H4 (cell line): ENCODE results near the gene ACOX1. TPM values are rescaled to one million over a fixed set of nuclear protein-coding genes. Genes with fewer than 3 reads are reported as not detected.
A peak's percentile ranks its signal among the peaks of the same experiment; 100 is the strongest.

ENCODE experiments used
- DNase-seq: peaks from one replicate; pipeline ENCODE4 v3.0.0-alpha.2; 2015; ENCODE audit warnings: low spot score
- total RNA-seq: library from RNA; depleted of rRNA; stranded (reverse); fragments of >200 nt; shearing (Covaris generic); gene quantifications from 2 replicates; pipeline ENCODE4 v1.2.3, GENCODE V29; 2014

The ACOX1 gene
- total RNA-seq, 1 experiment from 2014 or later: 31.5 TPM

GRCh38 chr17:75933808-75934207 lies 45.2 kb downstream of the ACOX1 start:
- DNase-seq: no peak

- no peak for DNase-seq
These were observed 46.1 kb downstream of the ACOX1 start for GRCh38 chr17:75932852-75933251.

- DNase-seq: no peak
These were observed 47.9 kb downstream of the ACOX1 start for GRCh38 chr17:75931062-75931461.

GRCh38 chr17:75927286-75927922 lies 51.6 kb downstream of the ACOX1 start:
- no peak for DNase-seq

GRCh38 chr17:75926456-75926855 lies 52.5 kb downstream of the ACOX1 start:
- DNase-seq: no peak

GRCh38 chr17:75925912-75926311 lies 53.1 kb downstream of the ACOX1 start:
- DNase-seq: no peak

GRCh38 chr17:75925103-75925502 lies 53.9 kb downstream of the ACOX1 start:
- no peak for DNase-seq

GRCh38 chr17:75922963-75923874 lies 55.7 kb downstream of the ACOX1 start:
- DNase-seq: no peak

GRCh38 chr17:75922173-75922961 lies 56.6 kb downstream of the ACOX1 start:
- no peak for DNase-seq

- no peak for DNase-seq
These were observed 57.4 kb downstream of the ACOX1 start for GRCh38 chr17:75921596-75921995.

- DNase-seq: no peak
These were observed 58.9 kb downstream of the ACOX1 start for GRCh38 chr17:75920045-75920560.

GRCh38 chr17:75919611-75920010 lies 59.4 kb downstream of the ACOX1 start:
- DNase-seq: no peak

GRCh38 chr17:75917917-75918445 lies 61.0 kb downstream of the ACOX1 start:
- peak; percentile 6 for DNase-seq

- DNase-seq: no peak
These were observed 61.6 kb downstream of the ACOX1 start for GRCh38 chr17:75917141-75917916.

- DNase-seq: no peak
These were observed 63.7 kb downstream of the ACOX1 start for GRCh38 chr17:75915268-75915667.

- peak; percentile 5 for DNase-seq
These were observed 64.2 kb downstream of the ACOX1 start for GRCh38 chr17:75914643-75915267.

- DNase-seq: no peak
These were observed 65.3 kb downstream of the ACOX1 start for GRCh38 chr17:75913537-75914210.

GRCh38 chr17:75910699-75911098 lies 68.3 kb downstream of the ACOX1 start:
- no peak for DNase-seq

- DNase-seq: no peak
These were observed 69.1 kb downstream of the ACOX1 start for GRCh38 chr17:75909812-75910274.
